HG02943 (cell line): ENCODE results near the gene GPNMB.

ENCODE experiments used
- ATAC-seq: cut with Tn5 transposase; IDR thresholded peaks from one replicate; pipeline ENCODE4 v1.9.1; 2021; ENCODE audit warnings: mild to moderate bottlenecking, low read depth, moderate library complexity; ENCODE audit not compliant: unreplicated experiment

Gene GPNMB

GRCh38 chr7:23226844-23227450, 19.6 kb upstream of the GPNMB start:
- no peak for ATAC-seq

DNA sequence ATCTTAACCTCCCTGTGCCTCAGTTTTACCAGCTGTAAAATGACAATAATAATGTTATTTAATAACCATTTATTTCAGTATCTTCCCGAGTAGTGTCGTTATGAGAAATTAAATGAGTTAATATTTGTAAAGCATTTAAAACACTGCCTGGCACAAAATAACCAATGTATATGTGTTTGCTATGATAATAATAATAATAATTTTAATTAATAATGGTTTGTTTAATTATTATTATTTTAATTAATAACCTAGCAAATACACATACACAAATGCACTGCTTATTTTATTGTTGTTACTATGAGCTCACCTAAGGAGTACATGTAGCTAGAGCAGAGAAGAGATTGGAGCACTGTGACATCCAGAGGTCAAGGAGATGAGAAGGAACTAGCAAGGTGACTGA, 18.2 kb upstream of the GPNMB start:
- no peak for ATAC-seq

- ATAC-seq: no peak
These were observed 15.9 kb upstream of the GPNMB start for GRCh38 chr7:23230641-23231101.

- ATAC-seq: no peak
These were observed 13.6 kb upstream of the GPNMB start for GRCh38 chr7:23232966-23233365.

DNA sequence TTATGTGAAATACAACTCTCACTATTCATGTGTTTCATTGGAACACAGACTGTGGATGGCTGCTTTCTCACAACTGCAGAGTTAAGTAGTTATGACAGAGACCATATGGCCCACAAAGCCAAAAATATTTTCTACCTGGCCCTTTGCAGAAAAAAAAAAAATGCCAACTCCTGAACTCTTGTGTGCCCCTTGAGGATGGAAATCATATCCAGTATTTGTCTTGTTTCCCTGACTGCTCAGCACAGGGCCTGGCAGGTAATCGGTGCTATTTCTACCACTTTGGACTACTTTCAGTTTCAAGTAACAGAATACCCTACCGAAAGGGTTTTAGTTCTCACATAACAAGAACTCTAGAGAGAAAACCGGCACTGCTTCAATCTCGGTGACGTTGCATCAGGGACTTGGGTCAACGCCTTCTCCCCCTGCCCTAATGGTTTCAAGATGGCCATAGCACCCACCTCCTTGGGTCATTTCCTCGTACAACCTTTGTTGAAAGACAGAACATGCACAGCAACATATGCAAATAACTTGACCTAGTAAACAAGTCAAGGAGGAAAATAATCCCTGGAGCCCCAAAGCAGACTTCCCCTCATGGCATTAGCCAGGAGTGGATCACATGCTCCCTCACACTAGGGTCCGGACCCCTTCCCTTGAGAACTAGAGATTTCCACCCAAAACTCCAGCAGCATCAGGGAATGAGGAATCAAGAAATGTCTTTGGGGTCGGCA, 11.8 kb upstream of the GPNMB start:
- no peak for ATAC-seq

- no peak for ATAC-seq
These were observed 10.8 kb upstream of the GPNMB start for GRCh38 chr7:23235813-23236221.

DNA sequence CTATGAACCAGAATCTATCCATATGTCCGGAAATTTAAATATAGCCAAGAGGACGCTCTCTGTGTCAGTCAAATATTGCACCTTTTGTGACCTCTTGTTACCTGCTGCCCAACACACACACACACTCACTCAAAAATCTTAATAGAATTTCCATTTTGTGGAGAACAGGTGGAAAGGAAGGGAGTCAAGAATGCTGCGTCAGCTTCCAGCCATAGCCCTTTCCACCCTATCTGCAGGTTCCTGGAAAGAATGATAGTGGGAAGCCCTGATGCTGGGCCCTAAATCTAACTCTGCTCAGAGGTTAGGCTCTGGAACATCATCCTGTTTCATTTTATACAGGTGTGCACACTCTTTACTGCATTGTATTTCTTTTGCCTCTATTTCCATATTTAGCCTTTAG, 9.6 kb upstream of the GPNMB start:
- no peak for ATAC-seq

- no peak for ATAC-seq
These were observed 7.5 kb upstream of the GPNMB start for GRCh38 chr7:23238983-23239652.

- ATAC-seq: no peak
These were observed 6.9 kb upstream of the GPNMB start for GRCh38 chr7:23239698-23240097.

DNA sequence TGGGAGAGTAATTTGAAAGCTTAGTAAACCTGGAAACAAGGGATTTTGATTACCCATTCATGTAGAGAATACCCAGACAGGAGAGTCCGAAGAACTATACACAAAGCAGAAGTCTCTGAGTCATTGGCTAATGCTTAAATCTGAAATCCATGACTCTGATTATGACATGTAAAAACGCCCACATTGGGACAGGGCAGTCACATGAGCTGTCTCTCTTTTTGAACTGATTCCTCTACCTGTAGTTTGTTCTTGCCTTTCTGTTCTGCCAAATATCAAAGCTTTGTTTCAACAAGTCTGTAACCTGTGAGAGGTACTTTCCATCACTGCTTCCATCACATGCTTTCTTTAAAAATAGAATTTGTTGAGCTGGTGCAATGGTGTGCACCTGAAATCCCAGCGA, 4.3 kb upstream of the GPNMB start:
- ATAC-seq: no peak

- no peak for ATAC-seq
These were observed 3.6 kb upstream of the GPNMB start for GRCh38 chr7:23242935-23243334.

DNA sequence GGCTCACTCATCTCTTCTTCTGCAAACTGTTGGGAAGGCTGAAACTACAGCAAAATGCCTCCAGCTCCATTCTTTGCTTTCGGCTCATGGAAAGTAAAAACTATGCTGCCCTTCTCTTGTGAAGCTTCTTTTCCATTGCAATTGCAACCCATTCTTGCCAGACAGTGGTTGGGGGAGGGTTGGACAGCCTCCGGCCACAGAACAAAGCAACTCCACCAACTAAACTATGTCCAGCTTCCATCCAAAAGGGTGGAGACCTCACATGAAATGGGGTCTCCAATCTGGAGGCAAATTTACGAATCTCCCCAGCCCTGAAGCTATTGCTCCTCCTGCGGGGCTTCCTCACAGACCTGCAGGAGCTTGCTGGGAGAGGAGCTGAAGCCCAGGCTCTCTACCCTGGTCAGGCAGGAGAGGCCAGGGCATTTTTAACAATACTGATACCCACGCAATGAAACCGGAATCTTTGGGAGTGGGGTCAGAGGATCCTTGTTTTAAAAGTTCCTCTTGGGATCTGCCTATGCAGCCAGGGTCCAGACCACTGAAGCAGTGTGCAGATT, 549 bp downstream of the GPNMB start:
- no peak for ATAC-seq

- ATAC-seq: no peak
These were observed 1.2 kb downstream of the GPNMB start for GRCh38 chr7:23247603-23248335.

GRCh38 chr7:23249486-23249885, 2.9 kb downstream of the GPNMB start:
- no peak for ATAC-seq

GRCh38 chr7:23254051-23254681, 7.6 kb downstream of the GPNMB start:
- no peak for ATAC-seq

DNA sequence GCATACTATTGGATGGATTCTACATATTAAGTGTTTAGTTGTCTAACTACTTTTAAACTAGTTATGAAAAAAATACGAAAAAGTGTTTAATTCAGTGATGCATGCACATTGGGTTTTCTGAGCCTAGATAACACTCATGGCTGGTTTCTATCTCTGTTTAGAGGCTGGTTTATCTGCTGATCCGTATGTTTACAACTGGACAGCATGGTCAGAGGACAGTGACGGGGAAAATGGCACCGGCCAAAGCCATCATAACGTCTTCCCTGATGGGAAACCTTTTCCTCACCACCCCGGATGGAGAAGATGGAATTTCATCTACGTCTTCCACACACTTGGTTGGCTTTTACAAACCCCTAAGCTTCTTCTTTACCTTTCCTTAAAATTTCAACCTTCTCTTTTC, 10.2 kb downstream of the GPNMB start:
- no peak for ATAC-seq

- ATAC-seq: no peak
These were observed 13.8 kb downstream of the GPNMB start for GRCh38 chr7:23260371-23260770.

- ATAC-seq: no peak
These were observed 15.4 kb downstream of the GPNMB start for GRCh38 chr7:23261843-23262452.

DNA sequence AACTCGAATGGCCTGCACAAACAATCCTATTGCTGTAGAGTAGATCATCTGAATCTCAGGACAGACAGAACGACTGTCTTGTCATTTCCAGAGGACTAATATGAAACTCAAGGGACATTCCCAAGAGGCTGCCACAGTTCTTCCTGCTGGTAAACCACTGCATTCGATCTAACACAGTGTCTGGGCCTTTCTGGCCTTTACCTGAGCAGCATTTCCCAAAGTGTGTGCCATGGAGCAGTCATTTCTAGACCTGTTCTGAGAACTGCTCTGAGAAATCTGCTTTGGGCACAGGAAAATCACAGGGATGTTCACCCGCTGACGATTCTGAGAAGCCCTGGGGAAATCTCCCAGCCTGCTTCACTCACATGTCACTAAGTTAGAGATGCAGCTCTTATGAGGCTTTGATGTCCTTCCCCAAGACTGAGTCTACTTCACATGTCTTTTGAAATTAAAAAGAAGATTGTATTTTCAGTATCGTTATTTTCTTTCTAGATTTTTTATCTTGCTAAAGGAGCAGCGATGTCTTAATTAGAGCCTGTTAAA, 18.4 kb downstream of the GPNMB start:
- ATAC-seq: no peak

GRCh38 chr7:23266918-23267317, 20.3 kb downstream of the GPNMB start:
- no peak for ATAC-seq
